ENCODE data around the gene SYTL2.
A peak's percentile ranks its signal among the peaks of the same experiment; 100 is the strongest.
"Not testable (repeated sequence)": the region's sequence is repeated elsewhere in the genome, so short reads cannot be mapped to it uniquely, and the experiment has no call there.

Gene SYTL2

GRCh38 chr11:85682330-85683305, 128.3 kb downstream of the SYTL2 start:
- TF ChIP-seq CTCF (IDR thresholded peaks at IDR 0.05; ENCODE audit: insufficient read depth, low read depth, low read length, missing control alignments) = no peak
- H3K4me3 ChIP-seq (ENCODE audit: low read length) = peak overlapping the region; percentile 48
- DNase-seq (ENCODE audit: low read depth) = peak; percentile 34

GRCh38 chr11:85680897-85681296, 130.0 kb downstream of the SYTL2 start:
- no peak overlapping the region for H3K4me3 ChIP-seq (ENCODE audit: low read length)
- DNase-seq (ENCODE audit: low read depth) = no peak
- no peak for TF ChIP-seq CTCF (IDR thresholded peaks at IDR 0.05; ENCODE audit: insufficient read depth, low read depth, low read length, missing control alignments)

- no peak overlapping the region for H3K4me3 ChIP-seq (ENCODE audit: low read length)
- no peak for TF ChIP-seq CTCF (IDR thresholded peaks at IDR 0.05; ENCODE audit: insufficient read depth, low read depth, low read length, missing control alignments)
- DNase-seq (ENCODE audit: low read depth) = no peak
These were observed 131.4 kb downstream of the SYTL2 start for GRCh38 chr11:85679576-85679975.

GRCh38 chr11:85673393-85673792, 137.5 kb downstream of the SYTL2 start:
- DNase-seq (ENCODE audit: low read depth) = no peak
- no peak for TF ChIP-seq CTCF (IDR thresholded peaks at IDR 0.05; ENCODE audit: insufficient read depth, low read depth, low read length, missing control alignments)
- no peak overlapping the region for H3K4me3 ChIP-seq (ENCODE audit: low read length)

GRCh38 chr11:85672105-85672902, 138.6 kb downstream of the SYTL2 start:
- DNase-seq (ENCODE audit: low read depth) = no peak
- no peak for TF ChIP-seq CTCF (IDR thresholded peaks at IDR 0.05; ENCODE audit: insufficient read depth, low read depth, low read length, missing control alignments)
- no peak overlapping the region for H3K4me3 ChIP-seq (ENCODE audit: low read length)

- DNase-seq (ENCODE audit: low read depth); H3K4me3 ChIP-seq (ENCODE audit: low read length): not testable (repeated sequence)
These were observed 139.8 kb downstream of the SYTL2 start for GRCh38 chr11:85670949-85671663.

- no peak for TF ChIP-seq CTCF (IDR thresholded peaks at IDR 0.05; ENCODE audit: insufficient read depth, low read depth, low read length, missing control alignments)
- DNase-seq (ENCODE audit: low read depth) = no peak
- H3K4me3 ChIP-seq (ENCODE audit: low read length) = no peak overlapping the region
These were observed 142.8 kb downstream of the SYTL2 start for GRCh38 chr11:85668157-85668556.

Data from epithelial cell of esophagus (primary cell).